Activated CD4-positive, alpha-beta T cell treated with anti-CD3 and anti-CD28 coated beads, Interleukin-2, amount 50 U/mL, for 24 hours (primary cell): ENCODE measurements around the gene PDIA2.

Source experiments
- DNase-seq, 2 donors: peaks; one replicate each; pipeline ENCODE4 v3.0.0-alpha.2; 2020; ENCODE audit warnings: low read depth in 1 of 2, low spot score in 1 of 2

PDIA2 gene

DNA sequence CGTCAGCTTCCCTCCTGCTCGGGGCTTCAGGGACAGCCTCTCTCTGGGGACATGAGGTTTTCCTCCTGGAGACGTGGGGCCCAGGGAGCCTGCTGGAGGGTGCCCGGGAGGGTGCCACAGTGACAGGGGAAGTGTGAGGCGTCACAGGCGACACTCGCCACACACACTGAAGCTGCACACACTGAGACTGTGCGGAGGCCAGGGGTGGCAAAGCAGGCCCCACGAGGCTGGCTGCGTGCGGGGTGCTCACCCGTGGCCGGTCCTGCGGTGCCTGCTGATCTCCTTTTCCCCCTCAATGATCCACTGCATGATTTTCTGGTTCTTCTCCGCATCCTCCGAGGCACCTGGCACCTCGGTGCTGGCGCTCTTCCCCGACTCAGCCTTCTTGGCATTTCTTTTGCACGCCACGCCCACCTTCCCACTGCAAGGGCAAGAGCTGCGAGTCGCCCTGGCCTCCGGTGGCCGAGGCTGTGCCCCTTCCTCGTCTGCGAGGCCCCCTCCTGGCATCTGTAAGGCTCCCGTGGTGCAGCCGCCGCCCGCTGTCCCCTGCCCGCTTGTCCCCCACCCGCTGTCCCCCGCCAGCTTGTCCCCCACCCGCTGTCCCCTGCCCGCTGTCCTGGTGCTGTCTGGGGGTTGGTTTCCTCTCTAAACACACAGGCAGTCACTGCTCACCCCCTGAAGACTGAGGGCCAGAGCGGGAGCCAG is 14.0 kb downstream of the PDIA2 start:
- no peak for DNase-seq

DNA sequence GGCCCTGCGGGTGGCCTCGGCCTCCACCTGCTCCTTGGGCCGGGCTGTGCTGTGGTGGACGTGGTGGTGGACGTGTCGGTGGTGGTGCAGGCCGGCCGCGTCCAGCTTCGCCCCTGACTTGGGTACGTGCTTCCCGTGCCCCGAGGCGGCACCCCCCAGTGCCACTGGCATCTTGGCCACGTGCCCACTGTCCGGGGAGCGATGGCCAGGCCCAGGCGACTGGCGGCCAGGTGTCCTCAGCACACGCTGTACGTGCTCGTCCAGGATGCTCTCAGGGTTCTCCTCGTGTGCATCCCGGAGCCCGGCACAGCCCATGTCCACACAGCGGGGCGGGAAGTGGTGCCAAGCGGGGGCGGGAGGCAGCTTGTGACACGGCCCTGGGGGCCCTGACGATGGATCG is 14.9 kb downstream of the PDIA2 start:
- no peak for DNase-seq

DNA sequence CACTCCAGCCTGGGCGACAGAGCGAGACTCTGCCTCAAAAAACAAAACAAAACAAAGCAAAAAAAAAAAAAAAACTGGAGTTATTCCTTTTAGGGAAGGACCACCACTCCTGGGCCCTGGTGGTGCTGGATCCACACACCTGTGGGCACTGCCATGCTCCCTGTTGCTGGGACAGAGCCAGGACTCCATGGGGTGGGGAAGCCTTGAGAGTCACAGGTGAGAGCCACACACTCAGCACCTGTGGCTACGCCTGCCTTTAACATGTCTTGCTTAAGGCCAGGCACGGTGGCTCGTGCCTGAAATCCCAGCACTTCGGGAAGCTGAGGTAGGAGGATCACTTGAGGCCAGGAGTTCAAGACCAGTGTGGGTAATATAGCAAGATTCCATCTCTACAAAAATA is 18.3 kb downstream of the PDIA2 start:
- no peak for DNase-seq

DNA sequence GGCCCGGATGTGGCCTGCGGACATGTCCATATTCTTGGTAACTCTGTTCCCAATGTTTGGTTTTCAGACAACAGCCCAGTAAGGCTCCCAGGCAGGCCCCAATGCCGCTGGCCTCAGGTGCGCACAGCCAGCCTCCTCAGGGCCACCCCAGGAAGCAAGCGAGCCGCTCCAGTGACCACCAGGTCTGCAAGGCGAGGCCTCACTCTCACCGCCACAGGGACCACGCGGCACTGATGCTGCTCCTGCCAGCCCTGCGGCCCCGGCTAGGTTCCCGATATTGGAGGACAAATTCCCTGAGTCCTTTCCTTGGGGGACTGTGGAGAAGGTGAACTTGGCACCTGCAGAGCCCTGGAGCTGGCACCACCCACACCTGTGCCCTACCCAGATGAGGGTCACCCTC is 19.0 kb downstream of the PDIA2 start:
- DNase-seq: no peak

DNA sequence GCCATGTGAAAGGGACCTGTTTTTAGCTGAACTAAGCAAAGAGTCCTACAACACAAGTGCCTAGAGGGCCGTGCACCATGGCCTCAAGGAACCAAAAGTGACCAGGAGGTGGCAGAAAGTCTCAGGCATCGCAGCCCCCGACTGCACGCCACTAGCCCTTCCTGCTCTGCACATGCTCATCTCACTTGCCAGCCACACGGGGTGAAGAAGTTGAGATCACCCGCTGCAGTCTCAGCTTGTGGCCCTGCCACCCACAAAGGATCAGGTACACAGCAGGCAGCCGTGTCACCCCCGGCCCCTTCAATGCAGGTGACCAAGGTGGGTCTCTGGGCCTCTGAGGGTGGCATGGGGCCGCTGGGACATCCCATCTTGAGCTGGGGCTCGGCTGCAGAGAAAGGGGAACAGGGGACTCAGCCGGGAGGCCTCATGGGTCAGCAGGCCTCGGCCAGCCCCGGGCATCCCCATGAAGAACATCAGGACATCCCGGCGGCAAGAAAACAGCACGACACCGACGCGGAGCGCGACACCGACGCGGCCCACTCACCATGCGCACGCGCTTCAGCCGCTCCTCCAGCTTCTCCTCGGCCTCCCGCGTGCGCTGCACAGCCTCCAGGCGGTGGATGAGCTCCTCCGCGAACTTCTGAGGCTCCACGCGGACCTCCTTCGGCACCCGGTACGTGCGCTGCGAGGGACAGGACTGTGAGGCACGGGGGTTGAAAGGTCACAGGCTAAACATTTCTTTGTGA is 21.0 kb downstream of the PDIA2 start:
- no peak for DNase-seq

DNA sequence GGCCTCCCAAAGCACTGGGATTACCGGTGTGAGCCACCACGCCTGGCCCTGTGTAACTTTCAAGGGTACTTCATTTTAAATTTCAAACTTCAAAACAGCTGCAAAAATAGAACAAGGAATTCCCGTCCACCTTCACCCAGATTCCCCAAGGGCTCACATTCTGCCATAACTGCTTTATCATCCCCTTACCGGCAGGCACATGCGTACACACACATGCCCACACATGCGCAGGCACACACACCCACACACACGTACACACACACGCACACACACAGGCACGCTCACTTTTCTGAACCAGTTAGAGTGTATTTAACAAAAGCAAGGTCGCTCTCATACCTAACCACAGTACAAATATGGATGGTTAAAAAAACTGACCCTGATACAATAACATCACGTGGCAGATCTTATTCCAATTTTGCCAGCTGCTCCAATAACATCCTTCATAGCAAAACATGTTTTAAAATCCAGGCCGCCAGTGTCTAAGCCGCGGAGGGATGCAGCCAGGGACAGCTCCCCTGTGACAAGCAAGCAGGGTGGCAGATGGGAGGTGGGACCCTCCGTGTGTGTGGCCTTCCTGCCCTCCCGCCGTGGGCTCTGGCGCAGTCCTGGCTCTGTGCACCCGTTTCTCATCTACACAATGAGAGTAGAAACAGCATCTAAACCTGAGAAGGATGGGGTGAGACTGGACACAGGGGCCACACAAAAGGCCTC is 23.1 kb downstream of the PDIA2 start:
- DNase-seq: no peak

DNA sequence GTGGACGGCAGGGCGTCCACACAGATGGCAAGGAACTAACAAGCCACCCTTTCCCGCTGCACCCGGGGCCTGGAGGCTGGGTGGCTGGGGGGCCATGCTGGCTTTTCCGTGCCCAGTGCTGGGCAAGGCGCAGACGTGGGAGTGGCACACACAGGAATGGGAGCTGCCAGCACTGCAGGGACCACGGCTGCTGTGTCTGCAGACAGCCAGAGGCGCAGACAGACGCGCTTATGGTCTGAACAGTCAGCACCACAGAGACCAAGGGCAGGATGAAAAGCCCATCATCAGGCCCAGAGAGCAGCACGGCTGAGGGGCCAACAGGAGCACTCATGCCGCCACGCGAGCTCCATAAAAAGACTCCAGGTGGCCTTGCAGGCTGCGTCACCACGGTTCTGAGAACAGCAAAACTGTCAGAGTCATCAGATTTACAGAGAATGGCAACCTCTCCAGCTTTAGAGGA is 24.0 kb downstream of the PDIA2 start:
- DNase-seq: no peak

DNA sequence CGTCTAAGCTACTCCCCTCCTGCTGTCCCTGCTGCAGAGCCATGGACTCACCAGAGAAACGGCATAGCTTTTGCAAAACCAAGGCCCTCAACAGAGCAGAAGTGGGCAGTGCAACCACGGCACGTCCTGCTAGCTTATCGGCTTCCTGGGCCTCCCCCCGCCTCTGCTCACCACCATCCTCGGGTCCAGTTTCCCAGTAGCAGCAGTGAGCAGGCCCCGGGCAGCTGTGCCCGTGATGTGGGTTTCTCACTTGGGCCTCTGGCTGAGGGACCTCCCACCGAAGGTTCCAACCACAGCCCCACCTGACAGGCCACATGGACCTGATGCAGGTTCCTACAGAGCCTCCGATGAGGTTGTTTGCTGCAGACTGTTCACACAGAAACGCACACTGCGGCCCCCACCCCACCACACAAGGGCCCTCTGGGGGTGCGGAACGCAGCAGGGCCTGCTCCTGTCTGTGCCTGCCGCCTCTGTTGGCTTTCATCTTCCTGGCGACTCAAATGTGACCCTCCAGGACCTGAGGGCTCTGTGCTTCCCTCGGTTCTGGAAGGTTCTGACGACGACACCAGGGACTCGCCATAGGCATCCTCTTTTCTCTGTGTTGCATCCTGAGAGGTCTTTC is 24.8 kb downstream of the PDIA2 start:
- no peak for DNase-seq

DNA sequence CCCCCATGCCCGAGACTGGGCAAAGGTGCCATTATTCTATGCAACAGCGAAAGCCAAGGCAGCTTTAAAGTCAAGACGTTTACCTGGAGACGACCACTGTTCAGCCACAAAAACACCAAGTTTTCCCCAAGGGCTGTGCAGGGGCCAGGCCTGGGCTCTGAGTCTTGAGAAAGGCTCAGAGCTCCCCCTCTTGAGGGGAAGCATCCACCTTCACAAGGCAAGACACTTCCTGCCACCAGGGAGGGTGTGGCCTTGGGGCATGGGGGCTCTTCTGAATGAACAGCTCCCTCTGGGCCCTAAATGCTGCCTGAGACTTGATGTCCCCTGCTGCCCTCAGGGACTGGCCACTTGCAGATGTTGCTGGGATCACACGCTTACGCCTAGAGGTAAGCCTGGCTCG is 26.5 kb downstream of the PDIA2 start:
- DNase-seq: no peak

DNA sequence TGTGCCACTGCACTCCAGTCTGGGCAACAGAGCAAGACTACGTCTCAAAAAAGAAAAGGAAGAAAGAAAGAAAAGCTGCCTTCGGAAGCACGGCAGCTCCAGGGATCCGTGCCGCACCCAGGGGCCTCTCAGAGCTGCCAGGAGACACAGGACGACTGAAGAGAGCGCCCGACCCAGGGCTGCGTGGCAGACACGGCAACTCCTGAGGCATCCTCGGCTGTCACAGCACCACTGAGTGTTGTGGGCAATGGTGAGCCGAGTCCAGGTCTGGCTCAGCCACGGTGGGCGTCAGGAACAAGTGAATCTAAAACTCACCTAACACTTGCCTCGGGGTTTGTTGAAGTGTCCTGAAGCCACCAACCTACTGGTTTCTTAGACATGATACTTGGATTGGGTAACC is 28.8 kb downstream of the PDIA2 start:
- no peak for DNase-seq

DNA sequence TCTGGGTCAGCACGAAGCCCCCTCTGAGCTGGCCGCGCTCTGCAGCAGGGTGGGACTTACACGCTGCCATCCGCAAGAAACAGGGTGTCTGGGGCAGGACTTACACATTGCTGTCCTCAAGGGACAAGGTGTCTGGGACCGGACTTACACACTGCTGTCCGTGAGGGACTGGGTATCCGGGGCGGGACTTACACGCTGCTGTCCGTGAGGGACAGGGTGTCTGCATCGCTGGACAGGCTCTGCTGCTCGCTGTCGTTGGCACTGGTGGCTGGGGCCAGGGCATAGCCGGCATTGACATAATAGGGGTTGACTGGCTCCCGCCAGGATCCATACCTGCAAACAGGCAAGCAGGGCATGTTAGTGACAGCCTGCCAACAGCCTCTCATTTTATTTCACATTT is 31.4 kb downstream of the PDIA2 start:
- no peak for DNase-seq

DNA sequence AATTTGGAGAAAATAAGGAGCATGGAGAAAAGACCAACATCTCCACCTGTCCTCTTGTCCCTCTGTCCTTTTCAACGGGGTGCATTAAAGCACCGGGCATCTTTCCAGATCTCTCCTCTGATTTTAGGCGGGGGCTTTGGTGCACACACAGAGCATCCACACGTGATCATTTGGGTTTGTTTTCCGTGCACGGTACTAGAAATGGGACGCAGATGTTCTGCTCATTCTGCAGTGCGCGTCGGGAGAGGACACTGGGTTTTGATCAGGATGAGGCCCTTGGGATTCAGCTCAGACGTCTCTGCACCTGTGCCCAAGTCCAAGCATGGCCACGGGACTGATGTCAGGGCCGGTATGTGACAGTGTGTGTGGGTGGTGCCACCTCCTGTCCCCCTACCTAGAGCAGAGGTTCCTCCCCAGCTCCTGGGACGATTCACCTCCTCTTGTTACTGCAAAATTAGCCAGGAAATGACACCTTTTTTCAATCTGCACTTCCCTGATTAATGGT is 31.9 kb downstream of the PDIA2 start:
- no peak for DNase-seq

DNA sequence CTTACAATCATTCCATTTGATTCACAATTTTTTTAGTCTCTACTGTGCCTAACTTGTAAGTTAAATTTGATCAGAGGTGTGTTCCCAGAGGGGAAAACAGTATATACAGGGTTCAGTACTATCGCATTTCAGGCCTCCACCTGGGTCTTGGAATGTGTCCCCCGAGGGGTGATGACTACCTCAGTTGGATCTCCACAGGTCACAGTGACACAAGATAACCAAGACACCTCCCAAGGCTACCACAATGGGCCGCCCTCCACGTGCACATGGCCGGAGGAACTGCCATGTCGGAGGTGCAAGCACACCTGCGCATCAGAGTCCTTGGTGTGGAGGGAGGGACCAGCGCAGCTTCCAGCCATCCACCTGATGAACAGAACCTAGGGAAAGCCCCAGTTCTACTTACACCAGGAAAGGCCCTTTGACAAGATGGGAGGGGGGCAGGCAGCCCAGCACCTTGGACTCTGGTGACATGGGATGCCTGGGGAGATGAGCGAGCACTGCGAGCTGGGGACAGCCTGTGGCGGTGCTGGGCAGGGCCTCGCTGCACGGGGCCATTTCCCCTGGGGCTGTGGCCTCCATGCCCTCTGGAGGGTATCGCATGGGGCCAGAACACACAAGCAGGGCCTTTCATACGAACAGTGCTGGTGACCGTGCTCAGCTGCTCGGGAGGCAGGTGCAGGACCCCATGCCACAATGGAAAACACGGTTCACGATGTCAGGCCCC is 33.9 kb downstream of the PDIA2 start:
- no peak for DNase-seq

DNA sequence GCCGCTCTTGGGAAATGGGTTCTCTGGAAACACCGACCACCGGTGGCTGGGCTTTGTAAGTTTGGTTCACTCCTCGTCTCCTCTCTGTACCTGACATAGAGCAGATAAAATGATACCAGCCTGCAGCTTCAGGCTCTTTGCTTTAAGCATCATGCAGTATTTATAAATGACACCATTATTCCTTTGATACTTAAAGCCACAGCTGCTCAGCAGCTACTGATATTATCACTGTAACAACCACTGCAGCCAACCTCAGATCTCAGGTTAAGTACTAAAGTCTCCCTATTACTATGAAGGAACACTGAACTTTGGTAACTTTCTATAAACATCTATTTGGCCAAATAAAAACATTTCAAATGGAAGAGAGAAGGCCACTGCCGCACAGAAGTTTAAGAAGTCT is 34.6 kb downstream of the PDIA2 start:
- DNase-seq: no peak

DNA sequence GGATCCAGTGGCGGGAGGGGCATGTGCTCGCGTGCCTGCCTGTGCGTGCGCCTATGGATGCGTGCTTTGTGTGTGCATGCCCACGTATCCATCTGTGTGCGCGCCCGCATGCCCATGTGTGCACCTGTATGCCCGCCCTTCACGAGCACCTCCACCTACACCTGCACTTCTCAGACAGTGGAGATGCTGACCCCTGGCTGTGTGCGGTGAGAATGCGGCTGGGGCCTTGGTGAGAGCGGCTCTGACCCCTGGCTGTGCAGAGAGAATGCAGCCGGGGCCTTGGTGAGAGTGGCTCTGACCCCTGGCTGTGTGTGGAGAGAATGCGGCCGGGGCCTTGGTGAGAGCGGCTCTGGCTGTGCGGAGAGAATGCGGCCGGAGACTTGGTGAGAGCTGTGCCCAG is 35.7 kb downstream of the PDIA2 start:
- DNase-seq: no peak

DNA sequence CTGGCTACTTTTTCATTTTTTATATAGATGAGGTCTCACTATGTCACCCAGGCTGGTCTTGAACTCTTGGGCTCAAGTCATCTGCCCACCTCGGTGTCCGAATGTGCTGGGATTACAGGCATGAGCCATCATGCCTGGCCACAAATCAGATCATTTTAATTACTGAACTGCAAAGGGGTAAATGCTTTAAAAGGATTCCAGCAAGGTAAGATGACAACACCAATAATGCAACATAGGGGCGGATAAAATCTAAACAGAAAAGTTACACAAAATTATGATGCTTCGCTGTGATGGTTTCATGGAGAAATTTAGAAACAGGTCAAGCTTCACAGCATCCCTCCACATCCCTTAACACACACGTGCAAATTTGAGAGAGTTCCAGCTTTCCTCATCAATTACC is 37.2 kb downstream of the PDIA2 start:
- DNase-seq: no peak

DNA sequence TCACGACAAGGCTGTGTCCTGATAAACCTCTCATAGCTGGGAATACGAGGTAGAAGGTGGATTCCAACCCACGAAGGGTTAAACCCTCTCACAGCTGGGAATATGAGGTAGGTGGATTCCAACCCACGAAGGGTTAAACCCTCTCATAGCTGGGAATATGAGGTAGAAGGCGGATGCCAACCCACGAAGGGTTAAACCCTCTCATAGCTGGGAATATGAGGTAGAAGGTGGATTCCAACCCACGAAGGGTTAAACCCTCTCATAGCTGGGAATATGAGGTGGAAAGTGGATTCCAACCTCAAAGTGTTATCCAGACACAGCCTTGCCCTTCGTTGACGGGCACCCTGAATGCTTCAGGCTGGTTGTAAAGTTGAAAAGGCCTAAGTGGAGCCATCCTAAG is 38.6 kb downstream of the PDIA2 start:
- no peak for DNase-seq

DNA sequence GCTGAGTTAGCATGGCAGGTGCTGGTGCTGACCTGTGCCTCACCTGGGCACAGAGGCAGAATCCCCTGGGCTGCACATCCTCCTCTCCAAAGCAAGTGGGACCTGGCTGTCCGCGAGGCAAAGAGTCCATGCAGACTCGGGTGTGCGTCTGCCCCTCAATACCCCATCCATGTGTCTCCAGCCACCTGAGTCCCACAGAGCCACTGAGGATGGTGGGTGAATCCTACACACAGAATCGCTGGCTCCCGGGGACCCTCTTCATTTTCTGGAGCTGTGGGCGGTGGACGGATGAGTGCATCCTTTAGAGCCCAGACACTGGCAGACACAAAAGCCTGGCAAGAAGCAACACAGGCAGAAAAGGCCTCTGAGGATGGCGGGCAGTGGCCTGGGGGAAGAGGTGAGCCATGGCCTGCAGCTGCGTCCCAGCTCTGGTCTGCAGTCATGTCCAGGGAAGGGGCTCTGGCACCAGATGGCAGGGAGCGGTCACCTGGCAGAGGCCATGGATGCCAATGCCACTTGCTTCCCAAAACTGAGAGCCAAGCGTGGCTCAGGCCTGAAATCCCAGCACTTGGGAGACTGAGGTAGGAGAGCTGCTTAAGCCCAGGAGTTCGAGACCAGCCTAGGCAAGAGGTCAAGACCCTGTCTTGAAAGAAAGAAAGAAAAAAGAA is 39.6 kb downstream of the PDIA2 start:
- DNase-seq: no peak

DNA sequence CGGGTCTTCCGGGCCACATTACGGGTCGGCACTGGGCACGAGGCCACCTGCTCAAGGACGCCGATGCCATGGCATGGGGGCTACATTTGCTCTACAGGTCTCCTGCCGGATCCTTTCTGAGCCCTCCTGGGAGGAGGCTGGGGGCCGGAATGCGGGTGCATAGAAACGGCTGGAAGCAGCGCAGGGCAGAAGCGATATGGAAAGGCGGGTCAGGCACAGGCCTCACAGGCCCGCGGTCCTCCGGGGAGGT is 41.2 kb downstream of the PDIA2 start:
- DNase-seq: no peak

DNA sequence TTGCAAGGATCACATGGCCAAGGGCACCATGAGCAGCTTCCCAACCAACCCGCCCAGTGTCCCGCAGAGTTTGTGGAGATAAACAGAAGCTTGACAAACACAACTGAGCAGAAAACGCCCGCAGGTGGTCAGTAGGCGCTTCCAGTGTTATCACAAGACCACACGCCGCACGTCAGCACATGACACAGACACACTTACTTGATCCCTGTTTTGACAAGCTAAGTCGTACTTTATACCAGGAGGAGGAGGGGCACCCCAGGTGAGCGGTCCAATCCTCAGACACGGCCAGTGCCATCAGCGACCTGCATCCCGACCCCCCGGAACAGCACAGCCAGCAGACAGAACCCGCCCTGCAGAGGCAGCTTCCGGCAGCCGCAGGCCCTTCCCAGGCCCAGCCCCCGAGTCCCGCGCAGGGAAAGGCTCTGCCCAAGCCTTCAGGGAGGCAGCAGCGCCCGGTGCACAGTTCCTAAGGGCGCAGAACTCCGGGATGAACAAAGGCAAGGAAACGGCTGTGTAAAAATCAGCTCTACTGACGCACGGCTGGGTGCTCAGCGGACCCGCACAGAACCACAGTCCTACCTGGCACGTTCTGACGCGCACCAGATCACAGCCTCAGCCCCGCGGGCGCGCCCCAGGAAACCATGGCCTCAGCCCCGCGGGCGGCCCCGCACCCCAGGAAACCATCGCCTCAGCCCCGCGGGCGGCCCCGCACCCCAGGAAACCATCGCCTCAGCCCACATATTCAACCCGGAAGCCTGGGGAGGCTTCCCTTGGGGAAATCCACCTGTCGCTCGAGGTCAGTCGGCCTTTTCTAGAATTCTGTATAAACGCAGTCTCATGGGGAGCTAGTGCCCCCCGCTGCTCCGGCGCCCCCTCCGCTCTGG is 41.7 kb downstream of the PDIA2 start:
- peak; percentile 8 to 39 for DNase-seq
